Muscle of leg (tissue), 11 donors: ENCODE data around the gene PLAAT4. TPM values are rescaled to one million over a fixed set of nuclear protein-coding genes. Genes with fewer than 3 reads are reported as not detected.

Source experiments
- DNase-seq: peaks from one replicate; pipeline ENCODE4 v3.0.0; 2013
- H3K27ac ChIP-seq: one replicate; pipeline ENCODE4 v1.5.1; 2013; ENCODE audit warnings: mild to moderate bottlenecking, low read length, control low read depth
- H3K27me3 ChIP-seq: one replicate; pipeline ENCODE4 v1.6.1; 2013; ENCODE audit warnings: low read length; ENCODE audit not compliant: control insufficient read depth, insufficient read depth
- H3K36me3 ChIP-seq: one replicate; pipeline ENCODE4 v1.6.1; 2013; ENCODE audit warnings: low read length; ENCODE audit not compliant: control insufficient read depth, insufficient read depth
- H3K4me1 ChIP-seq: one replicate; pipeline ENCODE4 v1.6.1; 2013; ENCODE audit warnings: low read length; ENCODE audit not compliant: control insufficient read depth, insufficient read depth
- H3K4me3 ChIP-seq: one replicate; pipeline ENCODE4 v1.5.1; 2013; ENCODE audit warnings: low read length, control low read depth
- H3K9me3 ChIP-seq: replicated peaks from 2 replicates; pipeline ENCODE4 v1.6.1; 2013; ENCODE audit warnings: low read depth, low read length; ENCODE audit not compliant: control insufficient read depth
- WGBS: methylation state at CpG from one replicate; pipeline ENCODE4 v1.1.5; 2013; ENCODE audit warnings: missing lambda C conversion rate; ENCODE audit not compliant: insufficient coverage; 5-methylcytosine and 5-hydroxymethylcytosine counted together
- polyA plus RNA-seq, 8 donors: library from polyadenylated mRNA; unstranded; fragments of 120-200 nt; gene quantifications; one replicate each; pipeline versions ENCODE4 v1.2.1 to v1.2.3, GENCODE V29; 2013; ENCODE audit warnings: inconsistent platforms in 1 of 8, low replicate concordance in 1 of 8; ENCODE audit not compliant: insufficient read length in 8 of 8, insufficient read depth in 1 of 8
- total RNA-seq: library from RNA; stranded (reverse); fragments of 120-200 nt; gene quantifications from one replicate; pipeline ENCODE4 v1.2.4, GENCODE V29; 2013

Gene PLAAT4
- total and polyA plus RNA-seq, 9 donors = 2.0 to 5.9 (median 3.8) TPM

DNA sequence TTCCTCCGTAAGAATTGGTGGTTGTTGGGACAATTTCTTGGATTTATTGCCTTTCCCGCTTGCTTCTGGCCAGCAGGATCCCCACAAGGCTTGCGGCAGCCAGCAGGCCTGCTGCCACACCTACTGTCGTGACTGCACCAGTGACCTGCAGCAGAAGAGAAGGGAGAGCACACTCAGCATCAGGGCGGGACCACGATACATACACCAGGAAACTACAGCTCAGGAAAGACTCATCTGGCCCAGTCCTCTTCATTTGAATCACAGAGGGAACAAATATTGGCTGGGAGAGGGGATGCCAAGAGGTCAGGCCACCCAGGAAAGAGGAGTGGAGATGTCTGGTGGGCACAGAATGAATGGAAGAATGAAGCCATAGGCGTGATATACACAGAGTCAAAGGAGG is 16.3 kb downstream of the PLAAT4 start:
- H3K36me3 ChIP-seq = no peaks in the 10 kb centered on the region
- H3K27ac ChIP-seq = no peak overlapping the region
- no peak for DNase-seq
- no peak overlapping the region for H3K4me3 ChIP-seq
- H3K9me3 ChIP-seq = no peaks in the 10 kb centered on the region
- peaks cover 8% of the 10 kb centered on the region for H3K4me1 ChIP-seq
- H3K27me3 ChIP-seq = peaks cover 7% of the 10 kb centered on the region
- 42% methylated on average over 3 of the region's 7 CpGs for WGBS

DNA sequence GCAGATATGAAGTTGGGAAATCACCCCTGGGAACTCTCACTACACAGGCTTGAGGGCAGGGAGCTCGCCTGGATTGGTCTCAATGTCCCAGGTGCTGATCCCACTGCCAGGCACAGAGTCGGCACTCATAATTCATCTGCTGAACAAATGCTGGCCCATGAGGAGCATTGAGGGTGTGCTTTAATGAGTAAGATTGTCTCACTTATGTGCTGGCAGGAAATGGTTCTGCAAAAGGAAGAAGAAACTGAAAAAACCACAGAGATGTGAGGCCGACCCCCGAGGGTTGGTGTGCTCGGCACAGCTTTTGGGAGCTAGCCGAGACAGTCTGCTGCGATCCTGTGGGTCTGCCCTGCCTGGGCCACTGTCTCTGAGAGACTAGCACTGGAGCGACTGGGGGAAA is 17.2 kb downstream of the PLAAT4 start:
- Histone ChIP-seq H3K36me3 (no peaks in the 10 kb centered on the region), H3K27ac (no peak overlapping the region), H3K27me3 (peaks cover 7% of the 10 kb centered on the region), H3K4me1 (peaks cover 8% of the 10 kb centered on the region), H3K4me3 (no peak overlapping the region), H3K9me3 (no peaks in the 10 kb centered on the region)
- DNase-seq = no peak
- 15% methylated on average over 7 of the region's 8 CpGs for WGBS

DNA sequence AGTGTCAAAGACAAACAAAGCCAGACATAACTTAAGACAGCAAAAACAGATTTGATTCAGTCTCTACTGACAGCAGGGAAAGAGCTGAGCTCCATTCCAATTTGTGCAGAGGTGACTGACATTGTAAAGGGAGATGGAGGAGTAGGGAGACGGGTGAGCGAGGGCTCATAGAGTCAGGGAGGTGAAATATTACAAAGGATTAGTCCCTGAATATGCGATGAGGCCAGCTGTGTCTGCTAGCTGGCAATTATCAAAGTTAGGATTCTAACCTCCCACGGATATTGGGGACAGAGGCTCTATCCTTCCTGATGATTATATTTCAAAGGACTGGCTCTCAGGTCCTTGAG is 18.2 kb downstream of the PLAAT4 start:
- Histone ChIP-seq H3K36me3 (no peaks in the 10 kb centered on the region), H3K4me1 (peaks cover 8% of the 10 kb centered on the region), H3K9me3 (no peaks in the 10 kb centered on the region), H3K27me3 (peaks cover 7% of the 10 kb centered on the region), H3K27ac (no peak overlapping the region), H3K4me3 (no peak overlapping the region)
- DNase-seq = no peak
- 58% methylated on average over 2 of the region's 4 CpGs for WGBS

DNA sequence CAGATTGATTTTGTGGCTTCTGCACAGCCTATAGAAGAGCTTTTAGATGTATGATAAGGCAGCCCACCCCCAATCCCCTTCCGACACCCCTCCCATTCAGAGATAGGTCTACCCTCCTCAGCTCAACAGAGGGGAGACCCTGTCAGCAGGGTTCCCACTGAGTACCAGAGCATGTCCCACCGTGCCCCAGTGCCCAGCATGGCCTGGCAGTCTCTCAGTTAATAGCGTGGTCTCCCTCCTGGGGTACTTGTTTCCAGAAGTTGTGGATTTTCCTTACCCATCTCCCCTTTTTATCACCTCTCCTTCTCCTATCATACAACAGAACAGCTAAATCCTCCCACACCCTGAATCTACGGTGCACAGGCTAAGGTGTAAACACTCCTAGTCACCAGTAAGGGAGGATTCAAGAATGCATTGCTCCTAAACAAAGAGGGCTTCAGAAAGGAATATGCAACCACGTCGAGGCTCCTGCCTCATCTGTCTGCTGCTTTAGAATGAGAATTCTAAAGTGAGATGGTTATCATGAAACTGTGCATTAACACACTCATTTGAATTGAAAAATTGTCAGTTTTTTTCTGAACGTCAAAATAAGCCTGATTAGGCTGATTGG is 19.9 kb downstream of the PLAAT4 start:
- Histone ChIP-seq H3K9me3 (no peaks in the 10 kb centered on the region), H3K4me3 (no peak overlapping the region), H3K4me1 (peaks cover 8% of the 10 kb centered on the region), H3K36me3 (no peaks in the 10 kb centered on the region), H3K27ac (no peak overlapping the region), H3K27me3 (peaks cover 7% of the 10 kb centered on the region)
- DNase-seq = no peak
- 100% methylated on average over 2 of the region's 7 CpGs for WGBS

DNA sequence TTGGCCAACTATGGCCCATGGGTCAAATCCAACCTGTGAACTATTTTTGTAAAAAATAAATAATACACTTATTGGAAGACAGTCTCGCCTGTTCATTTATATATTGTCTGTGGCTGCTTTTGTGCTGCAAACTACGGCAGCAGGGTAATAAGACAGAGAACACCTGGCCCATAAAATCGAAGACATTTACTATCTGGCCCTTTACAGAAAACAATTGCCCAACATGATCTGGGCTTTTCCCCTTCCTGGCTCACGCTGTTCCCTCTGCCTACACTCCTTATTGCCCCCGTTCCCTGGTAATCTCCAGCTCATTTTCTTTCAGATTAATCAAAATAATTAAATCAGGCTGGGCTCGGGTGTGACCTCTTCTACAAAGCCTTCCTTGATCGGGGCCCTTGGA is 21.0 kb downstream of the PLAAT4 start:
- no peak for DNase-seq
- no peaks in the 10 kb centered on the region for H3K9me3 ChIP-seq
- no peak overlapping the region for H3K27ac ChIP-seq
- peaks cover 7% of the 10 kb centered on the region for H3K27me3 ChIP-seq
- no peaks in the 10 kb centered on the region for H3K36me3 ChIP-seq
- 41% methylated on average over 5 of the region's 7 CpGs for WGBS
- peaks cover 3% of the 10 kb centered on the region for H3K4me1 ChIP-seq
- H3K4me3 ChIP-seq = no peak overlapping the region

DNA sequence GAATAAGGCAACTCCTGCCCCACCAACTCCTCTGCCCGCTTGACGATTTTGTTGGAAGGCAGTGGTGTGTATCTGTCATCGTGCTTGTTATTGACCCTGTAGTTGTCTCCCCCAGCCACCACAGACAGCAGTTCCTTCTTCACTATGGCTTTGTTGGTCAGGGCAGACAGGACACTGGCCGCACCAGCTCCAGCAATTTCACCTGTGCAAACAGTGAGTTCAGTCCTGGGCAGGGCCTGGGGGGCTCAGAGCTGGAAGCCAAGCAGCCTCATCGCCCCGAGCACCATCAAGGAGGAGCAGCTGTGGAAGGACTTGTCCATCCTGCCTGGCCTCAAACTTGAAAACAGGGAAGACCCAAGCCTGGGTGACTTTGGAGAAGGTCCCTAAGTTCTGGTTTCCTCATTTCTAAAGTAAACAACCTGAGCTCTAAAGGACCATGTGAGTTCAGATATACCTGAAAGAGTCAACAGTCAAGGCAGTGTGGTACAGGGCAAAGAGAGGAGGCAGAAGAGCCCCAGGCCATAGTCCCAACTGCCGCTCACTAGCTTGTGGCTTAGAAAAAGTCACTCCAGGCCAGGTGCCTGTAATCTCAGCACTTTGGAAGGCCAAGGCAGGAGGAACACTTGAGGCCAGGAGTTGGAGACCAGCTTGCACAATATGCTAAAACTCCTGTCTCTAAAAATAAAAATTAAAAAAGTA is 22.0 kb downstream of the PLAAT4 start:
- no peaks in the 10 kb centered on the region for H3K9me3 ChIP-seq
- DNase-seq = no peak
- H3K36me3 ChIP-seq = no peaks in the 10 kb centered on the region
- no peak overlapping the region for H3K4me3 ChIP-seq
- H3K27me3 ChIP-seq = peaks cover 7% of the 10 kb centered on the region
- no peak overlapping the region for H3K27ac ChIP-seq
- 93% methylated on average over 4 of the region's 7 CpGs for WGBS
- peaks cover 2% of the 10 kb centered on the region for H3K4me1 ChIP-seq

DNA sequence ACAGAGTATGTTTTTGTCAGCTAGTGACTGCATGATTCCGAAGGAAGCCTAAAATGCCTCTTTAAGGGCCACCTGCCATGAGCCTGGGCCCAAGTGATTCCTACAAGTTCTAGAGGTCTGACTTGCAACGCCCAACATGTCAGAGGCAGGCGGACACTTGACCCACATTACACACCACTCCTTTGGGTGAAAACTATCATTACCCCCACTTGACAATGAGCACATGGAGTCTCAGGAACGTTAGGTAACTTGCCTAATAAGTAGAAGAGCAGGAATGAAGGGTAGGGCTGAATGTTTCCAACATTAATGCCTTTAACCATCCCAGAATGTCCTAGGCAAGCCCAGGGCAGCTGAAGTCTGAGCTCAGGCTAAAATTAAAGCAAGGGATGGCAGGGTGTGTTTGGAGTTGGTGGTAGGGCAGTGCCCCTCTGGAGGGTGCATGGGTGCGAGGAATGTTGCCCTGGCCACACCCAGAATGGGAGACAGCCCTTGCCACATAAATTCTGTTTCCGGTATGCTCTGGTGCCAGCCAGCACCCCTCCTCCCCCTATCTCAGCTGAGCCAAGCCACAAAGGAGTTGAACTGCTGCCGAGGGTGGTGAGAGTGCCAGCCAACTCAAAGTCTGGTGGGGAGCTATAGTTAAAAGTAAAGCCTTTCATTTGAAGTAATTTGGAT is 24.0 kb downstream of the PLAAT4 start:
- Histone ChIP-seq H3K4me1 (no peaks in the 10 kb centered on the region), H3K4me3 (no peak overlapping the region), H3K27ac (no peak overlapping the region), H3K27me3 (peaks cover 3% of the 10 kb centered on the region), H3K9me3 (no peaks in the 10 kb centered on the region), H3K36me3 (no peaks in the 10 kb centered on the region)
- DNase-seq = no peak
- 83% methylated on average over 1 of the region's 7 CpGs for WGBS

DNA sequence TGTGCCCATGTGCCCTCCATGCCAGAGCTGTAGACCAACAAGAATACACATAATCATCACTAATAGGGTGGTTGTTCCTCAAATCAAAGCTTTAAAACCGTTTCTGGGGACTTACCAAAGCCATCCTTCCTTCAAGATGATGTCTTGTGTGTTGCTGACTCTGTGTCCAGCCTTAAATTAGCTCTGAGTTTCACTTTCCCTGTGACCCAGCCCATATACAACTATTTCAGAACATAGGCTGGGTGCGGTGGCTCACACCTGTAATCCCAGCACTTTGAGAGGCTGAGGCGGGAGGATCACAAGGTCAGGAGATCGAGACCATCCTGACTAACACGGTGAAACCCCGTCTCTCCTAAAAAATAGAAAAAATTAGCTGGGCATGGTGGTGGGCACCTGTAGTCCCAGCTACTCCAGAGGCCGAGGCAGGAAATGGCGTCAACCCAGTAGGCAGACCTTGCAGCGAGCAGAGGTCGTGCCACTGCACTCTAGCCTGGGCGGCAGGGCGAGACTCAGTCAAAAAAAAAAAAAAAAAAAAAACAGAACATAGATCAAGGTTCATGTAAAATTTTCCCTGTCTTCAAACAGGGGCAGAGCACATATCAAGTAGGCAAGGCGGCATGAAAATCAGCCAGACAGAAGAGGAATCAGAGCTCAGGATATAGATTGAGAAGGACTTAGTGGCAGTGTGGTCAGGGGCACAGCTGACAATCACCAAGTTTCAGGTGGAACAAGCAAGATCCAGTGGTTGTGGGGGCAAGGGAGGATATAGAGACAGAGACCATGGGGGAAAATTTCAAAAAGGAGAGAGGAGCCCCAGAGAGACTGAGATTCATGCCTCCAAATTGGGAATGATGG is 26.8 kb downstream of the PLAAT4 start, which contains the start of gene PLAAT2:
PLAAT2 (minus strand) TSS at position 179 of the 855 bp plus-strand sequence; CDS start at position 124, 55 bp downstream.
- H3K27ac ChIP-seq = no peak within 1 kb of the TSS
- no peak for DNase-seq
- H3K9me3 ChIP-seq = no peaks in the 10 kb centered on the region
- peaks cover 2% of the 10 kb centered on the region for H3K4me1 ChIP-seq
- WGBS = 100% methylated on average over 4 of the region's 13 CpGs
- no peaks in the 10 kb centered on the region for H3K36me3 ChIP-seq
- H3K27me3 ChIP-seq = no peaks in the 10 kb centered on the region
- no peak within 1 kb of the TSS for H3K4me3 ChIP-seq

DNA sequence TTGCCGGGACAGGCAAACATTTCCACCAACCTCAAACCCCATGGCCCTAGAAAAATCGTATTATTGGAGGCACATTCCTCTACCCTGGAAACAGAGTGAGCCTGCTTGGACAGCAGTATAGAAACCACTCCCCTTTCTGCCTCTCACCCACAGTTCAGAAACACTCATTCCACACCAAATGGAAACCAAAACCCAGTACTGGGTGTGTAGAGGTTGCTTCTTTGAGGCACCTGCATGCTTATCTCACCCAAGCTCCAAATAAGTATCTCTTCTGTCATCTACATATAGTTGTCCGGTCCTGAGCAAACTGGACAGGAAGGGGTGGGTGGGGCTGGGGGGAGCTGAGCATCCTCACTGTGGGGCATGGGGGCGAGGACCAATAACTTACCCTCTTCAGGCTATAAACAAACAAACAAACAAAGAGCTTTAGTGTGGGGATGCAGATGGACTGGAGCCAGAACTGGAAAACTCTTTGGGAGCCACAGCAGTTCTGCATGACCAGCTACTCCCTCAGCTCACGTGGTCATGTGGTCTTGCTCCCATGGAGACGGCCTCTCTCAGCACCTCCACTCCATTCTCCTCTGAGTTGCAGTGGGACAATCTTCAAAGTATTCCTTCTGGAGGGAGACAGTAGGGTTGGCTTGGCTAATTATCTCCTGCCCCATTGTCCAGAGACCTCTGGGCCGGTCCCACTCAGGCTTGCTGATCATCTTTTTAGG is 27.6 kb downstream of the PLAAT4 start:
- H3K27ac ChIP-seq = no peak overlapping the region
- no CpG with 5 or more reads among the region's 7 CpGs for WGBS
- H3K4me1 ChIP-seq = peaks cover 2% of the 10 kb centered on the region
- H3K4me3 ChIP-seq = no peak overlapping the region
- H3K9me3 ChIP-seq = no peaks in the 10 kb centered on the region
- no peak for DNase-seq
- H3K27me3 ChIP-seq = no peaks in the 10 kb centered on the region
- no peaks in the 10 kb centered on the region for H3K36me3 ChIP-seq
